ENCODE data around the gene RANBP10.

DNA sequence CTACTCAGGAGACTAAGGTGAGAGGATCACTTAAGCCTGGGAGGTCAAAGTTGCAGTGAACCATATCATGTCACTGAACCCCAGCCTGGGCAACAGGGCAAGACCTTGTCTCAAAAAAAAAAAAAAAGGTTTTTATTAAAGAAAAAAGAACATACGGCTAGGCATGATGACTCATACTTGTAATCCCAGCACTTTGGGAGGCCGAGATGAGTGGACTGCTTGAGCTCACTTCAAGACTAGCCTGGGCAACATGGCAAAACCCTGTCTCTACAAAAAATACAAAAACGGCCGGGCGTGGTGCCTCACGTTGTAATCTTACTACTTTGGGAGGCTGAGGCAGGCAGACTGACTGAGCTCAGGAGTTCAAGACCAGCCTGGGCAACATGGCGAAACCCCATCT, 38.4 kb downstream of the RANBP10 start:
- TF ChIP-seq, protein P1, sequence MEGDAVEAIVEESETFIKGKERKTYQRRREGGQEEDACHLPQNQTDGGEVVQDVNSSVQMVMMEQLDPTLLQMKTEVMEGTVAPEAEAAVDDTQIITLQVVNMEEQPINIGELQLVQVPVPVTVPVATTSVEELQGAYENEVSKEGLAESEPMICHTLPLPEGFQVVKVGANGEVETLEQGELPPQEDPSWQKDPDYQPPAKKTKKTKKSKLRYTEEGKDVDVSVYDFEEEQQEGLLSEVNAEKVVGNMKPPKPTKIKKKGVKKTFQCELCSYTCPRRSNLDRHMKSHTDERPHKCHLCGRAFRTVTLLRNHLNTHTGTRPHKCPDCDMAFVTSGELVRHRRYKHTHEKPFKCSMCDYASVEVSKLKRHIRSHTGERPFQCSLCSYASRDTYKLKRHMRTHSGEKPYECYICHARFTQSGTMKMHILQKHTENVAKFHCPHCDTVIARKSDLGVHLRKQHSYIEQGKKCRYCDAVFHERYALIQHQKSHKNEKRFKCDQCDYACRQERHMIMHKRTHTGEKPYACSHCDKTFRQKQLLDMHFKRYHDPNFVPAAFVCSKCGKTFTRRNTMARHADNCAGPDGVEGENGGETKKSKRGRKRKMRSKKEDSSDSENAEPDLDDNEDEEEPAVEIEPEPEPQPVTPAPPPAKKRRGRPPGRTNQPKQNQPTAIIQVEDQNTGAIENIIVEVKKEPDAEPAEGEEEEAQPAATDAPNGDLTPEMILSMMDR (IDR thresholded peaks at IDR 0.05) = no peak
- TF ChIP-seq POLR2A (IDR thresholded peaks at IDR 0.05) = no peak

All from right lobe of liver (tissue), 4 donors.